ENCODE measurements around the gene TENT4A.

TENT4A gene

GRCh38 chr5:6719896-6720560 is 6.8 kb downstream of the TENT4A start:
- H3K4me3 ChIP-seq (ENCODE audit: low read depth, low read length) = no peak overlapping the region
- TF ChIP-seq CTCF (IDR thresholded peaks at IDR 0.05; ENCODE audit: insufficient read depth, low read depth, low read length, missing control alignments) = no peak
- DNase-seq (ENCODE audit: low read depth) = no peak

GRCh38 chr5:6720561-6720921 is 7.3 kb downstream of the TENT4A start:
- no peak overlapping the region for H3K4me3 ChIP-seq (ENCODE audit: low read depth, low read length)
- DNase-seq (ENCODE audit: low read depth) = no peak
- no peak for TF ChIP-seq CTCF (IDR thresholded peaks at IDR 0.05; ENCODE audit: insufficient read depth, low read depth, low read length, missing control alignments)

GRCh38 chr5:6721442-6721841 is 8.2 kb downstream of the TENT4A start:
- no peak for TF ChIP-seq CTCF (IDR thresholded peaks at IDR 0.05; ENCODE audit: insufficient read depth, low read depth, low read length, missing control alignments)
- peak overlapping the region; percentile 40 for H3K4me3 ChIP-seq (ENCODE audit: low read depth, low read length)
- no peak for DNase-seq (ENCODE audit: low read depth)

- TF ChIP-seq CTCF (IDR thresholded peaks at IDR 0.05; ENCODE audit: insufficient read depth, low read depth, low read length, missing control alignments) = no peak
- peak; percentile 67 for DNase-seq (ENCODE audit: low read depth)
- H3K4me3 ChIP-seq (ENCODE audit: low read depth, low read length) = peak overlapping the region; percentile 40
These were observed 8.8 kb downstream of the TENT4A start for GRCh38 chr5:6722015-6722414.

GRCh38 chr5:6723122-6723815 is 10.0 kb downstream of the TENT4A start:
- no peak for TF ChIP-seq CTCF (IDR thresholded peaks at IDR 0.05; ENCODE audit: insufficient read depth, low read depth, low read length, missing control alignments)
- no peak overlapping the region for H3K4me3 ChIP-seq (ENCODE audit: low read depth, low read length)
- DNase-seq (ENCODE audit: low read depth) = no peak

- TF ChIP-seq CTCF (IDR thresholded peaks at IDR 0.05; ENCODE audit: insufficient read depth, low read depth, low read length, missing control alignments) = no peak
- DNase-seq (ENCODE audit: low read depth) = no peak
- no peak overlapping the region for H3K4me3 ChIP-seq (ENCODE audit: low read depth, low read length)
These were observed 10.6 kb downstream of the TENT4A start for GRCh38 chr5:6723816-6724300.

Measured in GM12865 (cell line).